Muscle layer of colon (tissue), 2 donors: ENCODE data around the gene CBL.
"Not testable (repeated sequence)": the region's sequence is repeated elsewhere in the genome, so short reads cannot be mapped to it uniquely, and the experiment has no call there.

Source experiments
- H3K27ac ChIP-seq: one replicate; pipeline ENCODE4 v1.7.0; 2013; ENCODE audit warnings: low read depth, mild to moderate bottlenecking, low read length, moderate library complexity
- H3K27me3 ChIP-seq, 2 donors: one replicate each; pipeline ENCODE4 v1.7.0; 2013; ENCODE audit warnings: low read length in 2 of 2, mild to moderate bottlenecking in 2 of 2; ENCODE audit not compliant: insufficient read depth in 2 of 2, control insufficient read depth in 1 of 2
- H3K36me3 ChIP-seq: one replicate; pipeline ENCODE4 v1.7.0; 2013; ENCODE audit warnings: mild to moderate bottlenecking, low read length; ENCODE audit not compliant: insufficient read depth
- H3K4me1 ChIP-seq: one replicate; pipeline ENCODE4 v1.7.0; 2013; ENCODE audit warnings: mild to moderate bottlenecking, low read length; ENCODE audit not compliant: insufficient read depth
- H3K4me3 ChIP-seq, 2 donors: one replicate each; pipeline ENCODE4 v1.7.0; 2013; ENCODE audit warnings: low read length in 2 of 2, low read depth in 1 of 2, mild to moderate bottlenecking in 1 of 2, moderate library complexity in 1 of 2
- H3K9ac ChIP-seq: one replicate; pipeline ENCODE4 v1.7.0; 2013; ENCODE audit warnings: low read length
- H3K9me3 ChIP-seq: one replicate; pipeline ENCODE4 v1.7.0; 2013; ENCODE audit warnings: mild to moderate bottlenecking, low read length
- donor health status: abdominal sarcoma.
- donor health status: Adenocarcinoma of cecum.

The CBL gene

GRCh38 chr11:119222308-119222707 is 16.2 kb downstream of the CBL start:
- Histone ChIP-seq H3K4me3 (no peak overlapping the region), H3K9me3 (no peaks in the 10 kb centered on the region), H3K4me1 (peaks cover 11% of the 10 kb centered on the region), H3K27me3 (no peaks in the 10 kb centered on the region), H3K27ac (no peak overlapping the region), H3K36me3 (no peaks in the 10 kb centered on the region), H3K9ac (no peak overlapping the region)

GRCh38 chr11:119222891-119223290 is 16.8 kb downstream of the CBL start:
- H3K27me3 ChIP-seq, result no peaks in the 10 kb centered on the region
- no peaks in the 10 kb centered on the region for H3K36me3 ChIP-seq
- no peak overlapping the region for H3K4me3 ChIP-seq
- no peak overlapping the region for H3K9ac ChIP-seq
- no peaks in the 10 kb centered on the region for H3K9me3 ChIP-seq
- peaks cover 11% of the 10 kb centered on the region for H3K4me1 ChIP-seq
- no peak overlapping the region for H3K27ac ChIP-seq

GRCh38 chr11:119223856-119224255 is 17.7 kb downstream of the CBL start:
- Histone ChIP-seq H3K9ac (no peak overlapping the region), H3K27ac (no peak overlapping the region), H3K4me1 (peaks cover 11% of the 10 kb centered on the region), H3K9me3 (no peaks in the 10 kb centered on the region), H3K36me3 (no peaks in the 10 kb centered on the region), H3K27me3 (no peaks in the 10 kb centered on the region), H3K4me3 (no peak overlapping the region)

GRCh38 chr11:119228535-119229287 is 22.6 kb downstream of the CBL start:
- not testable (repeated sequence) for H3K27ac ChIP-seq, H3K4me1 ChIP-seq, H3K27me3 ChIP-seq, H3K9ac ChIP-seq, H3K9me3 ChIP-seq, H3K36me3 ChIP-seq, H3K4me3 ChIP-seq

- Histone ChIP-seq H3K4me1 (no peaks in the 10 kb centered on the region), H3K27me3 (no peaks in the 10 kb centered on the region), H3K9ac (no peak overlapping the region), H3K27ac (no peak overlapping the region), H3K36me3 (no peaks in the 10 kb centered on the region), H3K4me3 (no peak overlapping the region), H3K9me3 (no peaks in the 10 kb centered on the region)
Measured at GRCh38 chr11:119229288-119229672, 23.1 kb downstream of the CBL start.

GRCh38 chr11:119229741-119230140 is 23.6 kb downstream of the CBL start:
- H3K9me3 ChIP-seq, result no peaks in the 10 kb centered on the region
- H3K4me3 ChIP-seq, result no peak overlapping the region
- H3K27ac ChIP-seq, result no peak overlapping the region
- H3K4me1 ChIP-seq, result no peaks in the 10 kb centered on the region
- H3K36me3 ChIP-seq, result no peaks in the 10 kb centered on the region
- H3K9ac ChIP-seq, result no peak overlapping the region
- H3K27me3 ChIP-seq, result no peaks in the 10 kb centered on the region

- H3K27me3 ChIP-seq, result no peaks in the 10 kb centered on the region
- no peaks in the 10 kb centered on the region for H3K36me3 ChIP-seq
- no peaks in the 10 kb centered on the region for H3K4me1 ChIP-seq
- H3K9me3 ChIP-seq, result no peaks in the 10 kb centered on the region
- no peak overlapping the region for H3K4me3 ChIP-seq
- H3K27ac ChIP-seq, result no peak overlapping the region
- H3K9ac ChIP-seq, result no peak overlapping the region
Measured at GRCh38 chr11:119236490-119236889, 30.4 kb downstream of the CBL start.

GRCh38 chr11:119236891-119237290 is 30.8 kb downstream of the CBL start:
- Histone ChIP-seq H3K9me3 (no peaks in the 10 kb centered on the region), H3K4me1 (no peaks in the 10 kb centered on the region), H3K27me3 (no peaks in the 10 kb centered on the region), H3K36me3 (no peaks in the 10 kb centered on the region), H3K27ac (no peak overlapping the region), H3K9ac (no peak overlapping the region), H3K4me3 (no peak overlapping the region)

- H3K27ac ChIP-seq, result no peak overlapping the region
- no peak overlapping the region for H3K9ac ChIP-seq
- no peaks in the 10 kb centered on the region for H3K36me3 ChIP-seq
- H3K9me3 ChIP-seq, result no peaks in the 10 kb centered on the region
- H3K27me3 ChIP-seq, result no peaks in the 10 kb centered on the region
- H3K4me3 ChIP-seq, result no peak overlapping the region
- H3K4me1 ChIP-seq, result no peaks in the 10 kb centered on the region
Measured at GRCh38 chr11:119237515-119237914, 31.4 kb downstream of the CBL start.

- H3K27me3 ChIP-seq, result no peaks in the 10 kb centered on the region
- no peaks in the 10 kb centered on the region for H3K9me3 ChIP-seq
- H3K36me3 ChIP-seq, result no peaks in the 10 kb centered on the region
- H3K9ac ChIP-seq, result no peak overlapping the region
- peaks cover 8% of the 10 kb centered on the region for H3K4me1 ChIP-seq
- H3K27ac ChIP-seq, result no peak overlapping the region
- no peak overlapping the region for H3K4me3 ChIP-seq
Measured at GRCh38 chr11:119248750-119249670, 42.9 kb downstream of the CBL start.

- Histone ChIP-seq H3K36me3 (no peaks in the 10 kb centered on the region), H3K9ac (no peak overlapping the region), H3K4me3 (no peak overlapping the region), H3K27me3 (no peaks in the 10 kb centered on the region), H3K27ac (peak overlapping the region; percentile 63), H3K4me1 (peaks cover 8% of the 10 kb centered on the region), H3K9me3 (no peaks in the 10 kb centered on the region)
Measured at GRCh38 chr11:119249671-119250010, 43.5 kb downstream of the CBL start.
